HFFc6 (cell line): ENCODE data around the gene CHRNA4. TPM values are rescaled to one million over a fixed set of nuclear protein-coding genes. Genes with fewer than 3 reads are reported as not detected.
"Not testable (repeated sequence)": the region's sequence is repeated elsewhere in the genome, so short reads cannot be mapped to it uniquely, and the experiment has no call there.

Experiments
- DNase-seq: peaks from one replicate; pipeline ENCODE4 v3.0.0-alpha.2; 2018
- H3K27ac Mint-ChIP-seq: 2 replicates; pipeline ENCODE4 v1.8.0; 2020; ENCODE audit warnings: mild to moderate bottlenecking, mixed read lengths
- H3K27me3 Mint-ChIP-seq: 2 replicates; pipeline ENCODE4 v1.8.0; 2021; ENCODE audit warnings: mild to moderate bottlenecking, moderate library complexity, mixed read lengths; ENCODE audit not compliant: insufficient read depth
- H3K36me3 Mint-ChIP-seq: 2 replicates; pipeline ENCODE4 v1.8.0; 2021; ENCODE audit warnings: low read depth, mixed read lengths
- H3K4me1 Mint-ChIP-seq: 2 replicates; pipeline ENCODE4 v1.8.0; 2020; ENCODE audit warnings: low read depth, mixed read lengths
- H3K4me3 Mint-ChIP-seq: 2 replicates; pipeline ENCODE4 v1.8.0; 2020; ENCODE audit warnings: mild to moderate bottlenecking, moderate library complexity, mixed read lengths
- H3K9me3 Mint-ChIP-seq: 2 replicates; pipeline ENCODE4 v1.8.0; 2020; ENCODE audit warnings: mild to moderate bottlenecking, mixed read lengths
- CTCF ChIP-seq: fragments of 200-600 bp; sonication (generic); IDR thresholded peaks from 2 replicates; pipeline ENCODE4 v1.5.0; 2021; ENCODE audit warnings: antibody characterized with exemption, mild to moderate bottlenecking
- total RNA-seq, 6 experiments: library from RNA; stranded (reverse); fragmentation: NEBNext Ultra II Directional; extraction: Animal tissue kit (Norgen Biotek cat#: 25700); gene quantifications; 2 replicates in 1 of 6; 3 replicates in 5 of 6; pipeline ENCODE4 v1.2.3, GENCODE V29; 2021

The CHRNA4 gene
- total RNA-seq, 6 experiments from 2014 or later = not detected

- no peak for TF ChIP-seq CTCF
- H3K9me3 Mint-ChIP-seq = peaks cover 31% of the 10 kb centered on the region
- peaks cover 15% of the 10 kb centered on the region for H3K27me3 Mint-ChIP-seq
- H3K36me3 Mint-ChIP-seq = peaks cover 20% of the 10 kb centered on the region
- H3K4me1 Mint-ChIP-seq = no peaks in the 10 kb centered on the region
- H3K27ac Mint-ChIP-seq = no peak overlapping the region
- H3K4me3 Mint-ChIP-seq = no peak overlapping the region
- DNase-seq = no peak
These were observed 21.6 kb upstream of the CHRNA4 start for GRCh38 chr20:63382551-63383300.

GRCh38 chr20:63381781-63382431, 20.8 kb upstream of the CHRNA4 start:
- H3K4me1 Mint-ChIP-seq = no peaks in the 10 kb centered on the region
- no peak overlapping the region for H3K4me3 Mint-ChIP-seq
- H3K9me3 Mint-ChIP-seq = peaks cover 24% of the 10 kb centered on the region
- H3K36me3 Mint-ChIP-seq = peaks cover 17% of the 10 kb centered on the region
- H3K27ac Mint-ChIP-seq = no peak overlapping the region
- peaks cover 19% of the 10 kb centered on the region for H3K27me3 Mint-ChIP-seq
- DNase-seq = no peak
- peak; percentile 95 for TF ChIP-seq CTCF

GRCh38 chr20:63380346-63380870, 19.3 kb upstream of the CHRNA4 start:
- no peak overlapping the region for H3K4me3 Mint-ChIP-seq
- H3K36me3 Mint-ChIP-seq = peaks cover 3% of the 10 kb centered on the region
- H3K27ac Mint-ChIP-seq = no peak overlapping the region
- H3K27me3 Mint-ChIP-seq = peaks cover 16% of the 10 kb centered on the region
- no peak for DNase-seq
- H3K4me1 Mint-ChIP-seq = no peaks in the 10 kb centered on the region
- TF ChIP-seq CTCF = no peak
- peaks cover 9% of the 10 kb centered on the region for H3K9me3 Mint-ChIP-seq

GRCh38 chr20:63379872-63380271, 18.7 kb upstream of the CHRNA4 start:
- H3K9me3 Mint-ChIP-seq, H3K4me1 Mint-ChIP-seq, H3K27ac Mint-ChIP-seq, H3K36me3 Mint-ChIP-seq, H3K4me3 Mint-ChIP-seq: not testable (repeated sequence)
- DNase-seq = peak; percentile 0
- H3K27me3 Mint-ChIP-seq = peaks cover 11% of the 10 kb centered on the region

GRCh38 chr20:63379296-63379695, 18.1 kb upstream of the CHRNA4 start:
- H3K27me3 Mint-ChIP-seq = peaks cover 7% of the 10 kb centered on the region
- no peaks in the 10 kb centered on the region for H3K9me3 Mint-ChIP-seq
- no peaks in the 10 kb centered on the region for H3K4me1 Mint-ChIP-seq
- no peak for TF ChIP-seq CTCF
- H3K27ac Mint-ChIP-seq = no peak overlapping the region
- no peak overlapping the region for H3K4me3 Mint-ChIP-seq
- no peak for DNase-seq
- H3K36me3 Mint-ChIP-seq = no peaks in the 10 kb centered on the region

- Mint-ChIP-seq H3K36me3 (no peaks in the 10 kb centered on the region), H3K4me3 (no peak overlapping the region), H3K9me3 (no peaks in the 10 kb centered on the region), H3K4me1 (no peaks in the 10 kb centered on the region), H3K27me3 (peaks cover 8% of the 10 kb centered on the region), H3K27ac (no peak overlapping the region)
- DNase-seq = no peak
- TF ChIP-seq CTCF = no peak
These were observed 17.5 kb upstream of the CHRNA4 start for GRCh38 chr20:63378626-63379025.
